Karpas-422 (cell line): Measurements from ENCODE around the gene AP3D1. TPM values are rescaled to one million over a fixed set of nuclear protein-coding genes. Genes with fewer than 3 reads are reported as not detected.

ENCODE experiments used
- DNase-seq: peaks from one replicate; pipeline ENCODE4 v3.0.0-alpha.2; 2015
- H2AFZ ChIP-seq: fragments of 200-600 bp; sonication (generic); 2 replicates; pipeline ENCODE4 v1.6.1; 2014; ENCODE audit warnings: antibody characterized with exemption, low read length, mixed read lengths
- H3K27ac ChIP-seq: fragments of 200-600 bp; sonication (generic); 2 replicates; pipeline ENCODE4 v1.5.1; 2014; ENCODE audit warnings: mild to moderate bottlenecking, low read length, moderate library complexity
- H3K27me3 ChIP-seq: fragments of 200-600 bp; sonication (generic); 2 replicates; pipeline ENCODE4 v1.6.1; 2014; ENCODE audit warnings: low read length, mixed read lengths
- H3K36me3 ChIP-seq: fragments of 200-600 bp; sonication (generic); 2 replicates; pipeline ENCODE4 v1.6.1; 2014; ENCODE audit warnings: low read length, mixed read lengths; ENCODE audit not compliant: insufficient read depth
- H3K4me1 ChIP-seq: fragments of 200-600 bp; sonication (generic); 2 replicates; pipeline ENCODE4 v1.6.1; 2014; ENCODE audit warnings: mild to moderate bottlenecking, low read length, mixed read lengths
- H3K4me2 ChIP-seq: fragments of 200-600 bp; sonication (generic); 2 replicates; pipeline ENCODE4 v1.6.1; 2014; ENCODE audit warnings: low read length, low read depth, mild to moderate bottlenecking; ENCODE audit not compliant: poor library complexity, severe bottlenecking
- H3K4me3 ChIP-seq: fragments of 200-600 bp; sonication (generic); 2 replicates; pipeline ENCODE4 v1.5.1; 2014; ENCODE audit warnings: mild to moderate bottlenecking, antibody characterized with exemption, low read length, mixed read lengths
- H3K79me2 ChIP-seq: fragments of 200-600 bp; sonication (generic); 2 replicates; pipeline ENCODE4 v1.6.1; 2014; ENCODE audit warnings: mild to moderate bottlenecking, low read length, mixed read lengths
- H3K9ac ChIP-seq: fragments of 200-600 bp; sonication (generic); 2 replicates; pipeline ENCODE4 v1.6.0; 2014; ENCODE audit warnings: low read length
- H3K9me2 ChIP-seq: fragments of 200-600 bp; sonication (generic), shearing (Covaris generic); replicated peaks from 2 replicates; pipeline ENCODE4 v1.6.0; 2014; ENCODE audit warnings: mild to moderate bottlenecking, low read length, moderate library complexity; ENCODE audit not compliant: insufficient read depth
- H3K9me3 ChIP-seq: fragments of 300-700, 200-600 bp; sonication (generic); 2 replicates; pipeline ENCODE4 v1.6.1; 2014; ENCODE audit warnings: low read length, mixed read lengths
- H4K20me1 ChIP-seq: fragments of 200-600 bp; sonication (generic); 2 replicates; pipeline ENCODE4 v1.6.1; 2014; ENCODE audit warnings: mild to moderate bottlenecking, antibody characterized with exemption, low read length, low read depth; ENCODE audit not compliant: insufficient read depth
- total RNA-seq: library from RNA; depleted of rRNA; stranded (reverse); fragments of >200 nt; shearing (Covaris generic); gene quantifications from 2 replicates; pipeline ENCODE4 v1.2.3, GENCODE V29; 2014; ENCODE audit warnings: low replicate concordance

The AP3D1 gene
- total RNA-seq, 1 experiment from 2014 or later, result 82.3 TPM

DNA sequence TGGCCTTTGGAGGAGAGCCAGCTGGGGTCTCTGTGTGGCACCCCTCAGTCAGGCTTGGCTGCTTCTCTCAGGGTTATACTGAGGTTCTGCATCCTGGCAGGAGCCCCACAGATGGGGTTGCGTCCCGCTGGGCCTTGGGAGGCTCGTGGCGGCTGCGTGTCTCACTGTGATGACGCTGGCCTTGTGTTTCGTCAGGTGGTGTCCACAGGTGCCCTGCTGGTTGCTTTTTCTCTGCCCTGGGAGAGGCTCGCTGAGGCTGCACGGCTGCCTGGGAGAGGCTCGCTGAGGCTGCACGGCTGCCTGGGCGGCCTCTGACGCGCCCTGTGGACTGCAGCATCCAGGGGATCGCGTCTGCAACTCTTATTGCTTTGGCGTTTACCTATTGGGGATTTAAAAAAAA, 27.7 kb upstream of the AP3D1 start:
- no peaks in the 10 kb centered on the region for H3K36me3 ChIP-seq

DNA sequence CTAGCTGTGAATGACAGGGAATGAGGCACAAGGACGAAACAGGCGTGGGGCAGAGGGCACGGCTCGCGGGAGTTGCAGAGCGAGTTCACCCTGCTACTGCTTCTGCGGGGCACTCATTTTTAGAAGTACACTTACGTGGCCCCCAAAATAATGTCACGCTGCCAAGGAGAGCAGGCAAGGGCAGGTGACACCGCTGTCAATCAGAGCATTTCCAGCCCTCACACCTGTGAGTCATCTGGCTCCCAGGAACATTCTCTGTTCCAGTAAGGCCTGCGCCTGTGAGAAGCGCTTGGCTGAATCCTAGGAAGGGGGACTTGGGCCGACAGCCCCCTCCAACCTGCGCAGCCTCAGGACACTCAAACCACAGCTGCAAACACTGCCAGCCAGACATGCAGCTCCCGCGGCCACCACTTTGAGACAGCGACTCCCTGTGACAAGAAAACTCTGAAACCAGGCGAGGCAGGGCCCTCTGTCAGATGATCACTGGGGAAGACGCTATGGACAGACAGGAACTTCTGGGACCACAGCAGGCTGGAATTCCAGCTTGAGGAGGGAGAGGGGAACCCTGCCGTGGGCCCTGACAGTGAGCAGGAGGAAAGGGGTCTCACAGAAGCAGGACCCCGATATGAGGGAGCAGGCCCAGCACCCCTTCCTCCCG, 25.1 kb upstream of the AP3D1 start:
- H3K9me3 ChIP-seq, result no peaks in the 10 kb centered on the region
- H3K27ac ChIP-seq, result no peak overlapping the region
- H2AFZ ChIP-seq, result no peak overlapping the region
- no peaks in the 10 kb centered on the region for H3K27me3 ChIP-seq
- no peaks in the 10 kb centered on the region for H3K36me3 ChIP-seq
- H4K20me1 ChIP-seq, result peaks cover 25% of the 10 kb centered on the region
- DNase-seq, result no peak
- no peak overlapping the region for H3K4me3 ChIP-seq
- H3K4me2 ChIP-seq, result no peak overlapping the region
- no peak overlapping the region for H3K9ac ChIP-seq
- H3K9me2 ChIP-seq, result no peaks in the 10 kb centered on the region
- peaks cover 5% of the 10 kb centered on the region for H3K4me1 ChIP-seq
- peaks cover 90% of the 10 kb centered on the region for H3K79me2 ChIP-seq

More for the DNA sequence above, 27.7 kb upstream of the AP3D1 start:
- H4K20me1 ChIP-seq, result peaks cover 13% of the 10 kb centered on the region; the same call in 1 of the 2 replicates
- H3K9me3 ChIP-seq, result no peaks in the 10 kb centered on the region
- H3K27me3 ChIP-seq, result no peaks in the 10 kb centered on the region
- no peak overlapping the region for H2AFZ ChIP-seq
- H3K27ac ChIP-seq, result no peak overlapping the region
- no peaks in the 10 kb centered on the region for H3K4me1 ChIP-seq
- H3K9ac ChIP-seq, result no peak overlapping the region
- H3K4me2 ChIP-seq, result no peak overlapping the region
- peaks cover 81% of the 10 kb centered on the region for H3K79me2 ChIP-seq
- H3K9me2 ChIP-seq, result no peaks in the 10 kb centered on the region
- no peak overlapping the region for H3K4me3 ChIP-seq
- DNase-seq, result no peak

DNA sequence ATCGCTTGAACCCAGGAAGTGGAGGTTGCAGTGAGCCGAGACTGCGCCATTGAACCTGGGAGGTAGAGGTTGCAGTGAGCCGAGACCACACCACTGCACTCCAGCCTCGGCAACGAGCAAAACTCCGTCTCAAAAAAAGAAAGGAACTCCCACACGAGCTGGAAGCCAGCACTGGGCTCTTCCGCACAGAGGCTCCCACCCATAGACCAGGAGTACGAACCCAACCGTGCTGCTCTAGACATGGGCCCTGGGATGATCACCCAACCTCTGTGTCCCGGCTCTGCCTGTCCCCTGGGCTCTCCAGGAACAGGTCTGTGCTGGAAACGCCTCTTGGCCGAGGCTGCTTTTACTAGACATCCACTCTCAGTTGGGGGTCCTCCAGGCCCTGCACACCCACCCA, 24.4 kb upstream of the AP3D1 start:
- DNase-seq, result no peak
- Histone ChIP-seq H3K79me2 (peaks cover 91% of the 10 kb centered on the region), H3K4me2 (no peak overlapping the region), H2AFZ (no peak overlapping the region), H3K27me3 (no peaks in the 10 kb centered on the region), H4K20me1 (peaks cover 32% of the 10 kb centered on the region), H3K36me3 (no peaks in the 10 kb centered on the region), H3K9ac (no peak overlapping the region), H3K27ac (no peak overlapping the region), H3K4me1 (peaks cover 12% of the 10 kb centered on the region), H3K9me3 (no peaks in the 10 kb centered on the region), H3K4me3 (no peak overlapping the region), H3K9me2 (no peaks in the 10 kb centered on the region)

DNA sequence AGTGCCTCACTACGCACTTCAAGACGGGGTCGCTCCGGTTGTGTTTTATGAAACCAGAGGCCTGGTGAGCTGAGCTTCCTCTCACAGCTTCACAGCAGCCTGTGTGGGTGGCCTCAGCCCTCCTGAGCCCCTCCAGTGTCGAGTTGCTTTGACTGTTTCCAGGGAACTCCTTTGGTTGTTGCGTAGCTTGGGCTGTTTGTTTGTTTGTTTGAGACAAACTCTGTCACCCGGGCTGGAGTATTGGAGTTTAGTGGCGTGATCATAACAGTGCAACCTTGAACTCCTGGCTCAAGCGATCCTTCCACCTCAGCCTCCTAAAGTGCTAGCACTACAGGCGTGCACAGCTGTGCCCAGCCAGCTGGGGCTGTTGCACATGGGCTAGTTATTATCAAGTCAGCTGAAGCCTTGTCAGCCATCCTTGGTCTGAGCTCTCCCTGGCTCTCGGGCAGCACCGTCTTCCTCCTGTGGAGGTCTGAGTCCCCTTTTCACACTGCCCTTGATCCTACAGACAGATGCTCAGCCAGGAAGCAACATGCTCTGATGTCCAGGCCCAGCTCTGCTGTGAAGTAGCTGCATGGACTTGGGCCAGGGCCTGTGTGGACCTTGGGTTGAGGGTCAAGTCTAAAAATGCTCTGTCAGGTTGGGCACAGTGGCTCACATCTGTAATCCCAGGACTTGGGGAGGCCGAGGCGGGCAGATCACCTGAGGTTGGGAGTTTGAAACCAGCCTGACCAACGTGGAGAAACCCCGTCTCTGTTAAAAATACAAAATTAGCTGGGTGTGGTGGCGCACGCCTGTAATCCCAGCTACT, 22.6 kb upstream of the AP3D1 start:
- Histone ChIP-seq H2AFZ (no peak overlapping the region), H3K79me2 (peaks cover 91% of the 10 kb centered on the region), H3K36me3 (no peaks in the 10 kb centered on the region), H3K27ac (no peak overlapping the region), H3K4me2 (no peak overlapping the region), H3K9me2 (no peaks in the 10 kb centered on the region), H3K4me3 (no peak overlapping the region), H3K27me3 (no peaks in the 10 kb centered on the region), H4K20me1 (peaks cover 45% of the 10 kb centered on the region), H3K9me3 (no peaks in the 10 kb centered on the region), H3K4me1 (peaks cover 30% of the 10 kb centered on the region), H3K9ac (no peak overlapping the region)
- DNase-seq, result no peak

DNA sequence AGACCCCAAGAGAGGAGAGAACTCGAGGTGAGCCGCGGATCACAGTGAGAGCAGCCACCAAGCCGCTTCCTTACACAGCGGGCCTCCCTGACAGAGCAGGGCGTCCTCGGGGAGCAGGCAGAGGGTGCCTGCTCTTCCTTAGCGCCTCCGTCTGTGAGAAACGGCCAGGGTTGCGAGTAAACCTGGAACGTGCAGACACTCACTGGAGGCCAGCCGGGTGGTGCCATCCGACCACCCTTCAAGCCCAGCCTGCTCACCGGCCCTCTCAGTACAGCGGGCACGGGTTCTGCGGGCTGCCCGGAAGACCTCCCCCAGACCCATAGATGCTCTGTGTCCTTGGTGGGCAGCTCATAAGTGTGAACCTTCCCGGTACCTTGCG, 22.0 kb upstream of the AP3D1 start:
- Histone ChIP-seq H3K4me3 (no peak overlapping the region), H3K9me3 (no peaks in the 10 kb centered on the region), H3K4me2 (no peak overlapping the region), H4K20me1 (peaks cover 51% of the 10 kb centered on the region), H2AFZ (no peak overlapping the region), H3K27me3 (no peaks in the 10 kb centered on the region), H3K9me2 (no peaks in the 10 kb centered on the region), H3K9ac (no peak overlapping the region), H3K36me3 (no peaks in the 10 kb centered on the region), H3K4me1 (peaks cover 36% of the 10 kb centered on the region), H3K79me2 (peaks cover 91% of the 10 kb centered on the region), H3K27ac (no peak overlapping the region)
- DNase-seq, result no peak

DNA sequence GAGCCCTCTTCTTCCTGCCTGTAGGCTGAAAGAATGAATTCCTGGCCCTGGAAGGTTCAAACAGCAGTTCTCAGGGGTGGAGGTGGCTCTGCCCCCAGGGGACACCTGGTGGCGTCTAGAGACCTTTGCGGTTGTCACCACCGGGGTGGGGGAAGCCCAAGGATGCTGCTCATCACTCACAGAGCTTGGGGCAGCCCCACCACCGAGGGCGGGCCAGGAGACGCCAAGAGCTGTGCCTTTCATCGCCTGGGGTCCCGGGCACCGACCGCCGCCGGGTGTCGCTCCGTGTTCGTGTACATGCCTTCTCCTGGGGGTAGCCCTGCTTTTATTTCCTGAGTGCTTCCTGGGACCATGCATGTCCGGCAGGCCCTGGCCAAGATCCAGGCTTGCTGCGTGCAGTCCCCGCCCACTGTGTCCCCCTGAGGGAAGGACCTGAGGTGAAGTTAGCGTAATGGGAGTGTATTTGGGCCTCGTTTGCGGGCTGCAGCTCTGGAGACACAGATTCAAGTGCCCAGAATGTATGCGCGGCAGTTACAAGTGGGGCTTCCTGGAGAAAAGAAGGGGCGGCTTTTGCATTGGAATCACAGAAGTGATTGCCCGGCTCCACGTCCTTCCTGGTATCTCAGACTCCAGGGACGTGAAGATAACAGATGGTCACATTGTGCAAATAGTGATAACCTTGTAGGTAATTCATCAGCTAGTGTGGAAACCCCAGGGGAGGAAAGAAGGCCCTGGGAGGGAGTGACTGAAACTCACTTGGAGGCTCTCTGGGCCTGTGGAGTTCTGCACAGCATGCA, 20.2 kb upstream of the AP3D1 start:
- H3K4me2 ChIP-seq, result peak overlapping the region; percentile 91
- peak overlapping the region; percentile 59 for H3K27ac ChIP-seq
- no peaks in the 10 kb centered on the region for H3K36me3 ChIP-seq
- H4K20me1 ChIP-seq, result peaks cover 68% of the 10 kb centered on the region
- peak; percentile 82 for DNase-seq
- no peak overlapping the region for H2AFZ ChIP-seq
- H3K27me3 ChIP-seq, result no peaks in the 10 kb centered on the region
- no peaks in the 10 kb centered on the region for H3K9me3 ChIP-seq
- H3K9ac ChIP-seq, result peak overlapping the region; percentile 16
- peak overlapping the region; percentile 48; the same call in 1 of the 2 replicates for H3K4me3 ChIP-seq
- peaks cover 54% of the 10 kb centered on the region for H3K4me1 ChIP-seq
- peaks cover 97% of the 10 kb centered on the region for H3K79me2 ChIP-seq
- no peaks in the 10 kb centered on the region for H3K9me2 ChIP-seq

DNA sequence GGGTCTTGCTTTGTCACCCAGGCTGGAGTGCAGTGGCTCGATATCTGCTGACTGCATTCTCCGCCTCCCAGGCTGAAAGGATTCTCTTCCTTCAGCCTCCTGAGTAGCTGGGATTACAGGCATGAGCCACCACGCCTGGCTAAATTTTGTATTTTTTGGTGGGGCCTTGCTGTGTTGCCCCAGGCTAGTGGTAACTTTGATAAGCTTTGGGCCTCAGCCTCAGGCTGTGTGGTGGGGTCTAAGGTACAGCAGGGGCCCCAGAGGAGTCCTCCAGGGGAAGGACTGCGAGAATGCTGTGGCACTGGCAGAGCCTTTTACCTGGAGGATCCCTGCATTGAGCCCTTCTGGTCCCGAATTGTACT, 19.6 kb upstream of the AP3D1 start:
- peaks cover 97% of the 10 kb centered on the region for H3K79me2 ChIP-seq
- H3K27ac ChIP-seq, result peak overlapping the region; percentile 59
- peak overlapping the region; percentile 48; the same call in 1 of the 2 replicates for H3K4me3 ChIP-seq
- no peaks in the 10 kb centered on the region for H3K9me3 ChIP-seq
- no peaks in the 10 kb centered on the region for H3K9me2 ChIP-seq
- no peaks in the 10 kb centered on the region for H3K36me3 ChIP-seq
- H3K4me1 ChIP-seq, result peaks cover 59% of the 10 kb centered on the region
- DNase-seq, result no peak
- H4K20me1 ChIP-seq, result peaks cover 70% of the 10 kb centered on the region
- H2AFZ ChIP-seq, result no peak overlapping the region
- no peaks in the 10 kb centered on the region for H3K27me3 ChIP-seq
- peak overlapping the region; percentile 16 for H3K9ac ChIP-seq
- H3K4me2 ChIP-seq, result peak overlapping the region; percentile 91

DNA sequence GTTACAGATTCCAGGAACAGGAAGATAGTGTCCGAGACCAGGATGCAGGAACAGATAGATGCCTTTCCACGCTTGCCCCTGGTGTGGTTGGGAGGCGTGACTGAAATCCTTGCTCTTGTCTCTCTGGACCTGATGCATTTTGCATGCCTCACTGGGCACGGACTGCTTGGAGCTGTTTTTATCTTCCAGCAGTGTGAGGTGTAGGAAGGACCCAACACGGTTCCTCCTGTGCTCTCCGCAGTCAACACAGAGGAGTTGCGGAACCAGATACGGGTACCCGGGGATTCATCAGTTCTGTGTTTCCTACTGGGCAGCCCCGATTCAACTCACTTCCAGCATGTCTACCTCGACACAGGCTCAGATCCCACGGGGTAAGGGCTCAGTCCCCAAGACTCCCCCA, 18.9 kb upstream of the AP3D1 start:
- Histone ChIP-seq H2AFZ (no peak overlapping the region), H3K4me3 (peak overlapping the region; percentile 12; the same call in 1 of the 2 replicates), H3K36me3 (no peaks in the 10 kb centered on the region), H3K9me3 (no peaks in the 10 kb centered on the region), H3K79me2 (peaks cover 97% of the 10 kb centered on the region), H3K27me3 (no peaks in the 10 kb centered on the region), H3K4me1 (peaks cover 67% of the 10 kb centered on the region), H3K9me2 (no peaks in the 10 kb centered on the region), H3K4me2 (peak overlapping the region; percentile 91), H3K9ac (peak overlapping the region; percentile 16), H3K27ac (peak overlapping the region; percentile 59), H4K20me1 (peaks cover 72% of the 10 kb centered on the region)
- peak; percentile 56 for DNase-seq
